T-helper 9 cell (primary cell): ENCODE results near the gene RNF2.
"Not testable (repeated sequence)": the region's sequence is repeated elsewhere in the genome, so short reads cannot be mapped to it uniquely, and the experiment has no call there.

Experiments
- DNase-seq: peaks from one replicate; pipeline ENCODE4 v3.0.0-alpha.2; 2020

The RNF2 gene

GRCh38 chr1:185050823-185051451 is 5.6 kb downstream of the RNF2 start:
- DNase-seq: no peak

- DNase-seq: no peak
Measured at GRCh38 chr1:185053204-185053603, 7.8 kb downstream of the RNF2 start.

- DNase-seq: no peak
Measured at GRCh38 chr1:185054365-185055060, 9.2 kb downstream of the RNF2 start.

GRCh38 chr1:185058110-185058509 is 12.8 kb downstream of the RNF2 start:
- no peak for DNase-seq

- no peak for DNase-seq
Measured at GRCh38 chr1:185058876-185059275, 13.5 kb downstream of the RNF2 start.

GRCh38 chr1:185059950-185060571 is 14.7 kb downstream of the RNF2 start:
- no peak for DNase-seq

- no peak for DNase-seq
Measured at GRCh38 chr1:185062710-185063370, 17.5 kb downstream of the RNF2 start.

GRCh38 chr1:185063719-185064118 is 18.4 kb downstream of the RNF2 start:
- no peak for DNase-seq

GRCh38 chr1:185065006-185065405 is 19.6 kb downstream of the RNF2 start:
- not testable (repeated sequence) for DNase-seq

- no peak for DNase-seq
Measured at GRCh38 chr1:185066181-185066580, 20.8 kb downstream of the RNF2 start.

- no peak for DNase-seq
Measured at GRCh38 chr1:185068341-185068740, 23.0 kb downstream of the RNF2 start.

- DNase-seq: no peak
Measured at GRCh38 chr1:185069202-185069772, 23.9 kb downstream of the RNF2 start.

- no peak for DNase-seq
Measured at GRCh38 chr1:185070051-185070450, 24.7 kb downstream of the RNF2 start.

GRCh38 chr1:185073725-185074124 is 28.4 kb downstream of the RNF2 start:
- no peak for DNase-seq

- no peak for DNase-seq
Measured at GRCh38 chr1:185074307-185074706, 28.9 kb downstream of the RNF2 start.

GRCh38 chr1:185075476-185075875 is 30.1 kb downstream of the RNF2 start:
- no peak for DNase-seq

GRCh38 chr1:185077374-185077773 is 32.0 kb downstream of the RNF2 start:
- DNase-seq: no peak

- DNase-seq: no peak
Measured at GRCh38 chr1:185080422-185080821, 35.1 kb downstream of the RNF2 start.

GRCh38 chr1:185083818-185084217 is 38.5 kb downstream of the RNF2 start:
- no peak for DNase-seq

- DNase-seq: no peak
Measured at GRCh38 chr1:185087101-185087500, 41.7 kb downstream of the RNF2 start.

GRCh38 chr1:185087746-185088145 is 42.4 kb downstream of the RNF2 start:
- no peak for DNase-seq

GRCh38 chr1:185091480-185091879 is 46.1 kb downstream of the RNF2 start:
- DNase-seq: no peak

GRCh38 chr1:185094761-185095160 is 49.4 kb downstream of the RNF2 start:
- DNase-seq: no peak
